Panc1 (cell line): ENCODE results near the gene GREM1. TPM values are rescaled to one million over a fixed set of nuclear protein-coding genes. Genes with fewer than 3 reads are reported as not detected.

ENCODE experiments used
- ATAC-seq: fragments of 200-7000 bp; cut with Tn5 transposase; 2 replicates; pipeline ENCODE4 v1.9.1; 2020; ENCODE audit warnings: mild to moderate bottlenecking, moderate library complexity
- BruUV-seq: library from RNA; stranded (reverse); fragments of 400-500 nt; replicated peaks from 2 replicates; lab custom pipeline; 2021; lab: Mats Ljungman, UMichigan
- CTCF ChIA-PET: fragments of 300-600 bp; sonication (Branson Sonifier 250); formaldehyde crosslinking; loops from one replicate; lab custom pipeline; 2022; ENCODE audit warnings: antibody characterized with exemption; lab: Charles Lee
- POLR2A ChIA-PET: fragments of 300-600 bp; sonication (Branson Sonifier 250); formaldehyde crosslinking; loops from one replicate; lab custom pipeline; 2022; ENCODE audit warnings: antibody characterized with exemption; lab: Charles Lee
- DNase-seq: peaks from one replicate; pipeline ENCODE4 v3.0.0-alpha.2; 2010; ENCODE audit warnings: low read depth, low spot score
- H3K27ac ChIP-seq: 2 replicates; pipeline ENCODE4 v1.5.1; 2011; ENCODE audit warnings: mild to moderate bottlenecking, low read length, inconsistent platforms
- H3K27me3 ChIP-seq: fragments of 200-500 bp; sonication (Bioruptor generic); 2 replicates; pipeline ENCODE4 v1.6.0; 2014; ENCODE audit warnings: low read length, inconsistent platforms; ENCODE audit not compliant: control insufficient read depth, insufficient read depth
- H3K36me3 ChIP-seq: fragments of 200-500 bp; sonication (Bioruptor generic); 2 replicates; pipeline ENCODE4 v1.5.1; 2014; ENCODE audit warnings: inconsistent platforms, mild to moderate bottlenecking, low read length, moderate library complexity; ENCODE audit not compliant: control insufficient read depth, insufficient read depth
- H3K4me1 ChIP-seq: 2 replicates; pipeline ENCODE4 v1.5.1; 2011; ENCODE audit warnings: inconsistent platforms, mild to moderate bottlenecking, low read length, moderate library complexity; ENCODE audit not compliant: control insufficient read depth, insufficient read depth
- H3K4me3 ChIP-seq, 2 experiments: 2 replicates each; pipeline ENCODE4 v1.5.1; 2011 to 2012; ENCODE audit warnings: low read depth in 2 of 2, low read length in 2 of 2, mild to moderate bottlenecking in 2 of 2, inconsistent platforms in 1 of 2, moderate library complexity in 1 of 2
- H3K9me3 ChIP-seq: fragments of 200-500 bp; sonication (Bioruptor generic); 2 replicates; pipeline ENCODE4 v1.5.1; 2014; ENCODE audit warnings: low read depth, mild to moderate bottlenecking, inconsistent platforms, low read length, moderate library complexity; ENCODE audit not compliant: control insufficient read depth, insufficient read depth
- POLR2AphosphoS5 ChIP-seq: IDR thresholded peaks from 2 replicates; pipeline ENCODE4 v1.6.1; 2012; ENCODE audit warnings: mild to moderate bottlenecking, low read depth, low read length, moderate library complexity
- SIN3A ChIP-seq: IDR thresholded peaks from 2 replicates; pipeline ENCODE4 v1.6.1; 2012; ENCODE audit warnings: low read depth, mild to moderate bottlenecking, low read length, moderate library complexity, borderline replicate concordance; ENCODE audit not compliant: insufficient read depth
- TCF7L2 ChIP-seq: IDR thresholded peaks from 2 replicates; pipeline ENCODE4 v1.6.1; 2011; ENCODE audit warnings: mild to moderate bottlenecking, low read depth, low read length, inconsistent platforms
- in situ Hi-C: cut with HindIII; loops from 2 replicates; pipeline ENCODE4 v1.10.0; 2016; ENCODE audit warnings: low sequenced_read_pairs, low pct_unique_long_range_greater_than_20kb
- intact Hi-C: fragments of 100-400 bp; cut with micrococcal nuclease; formaldehyde crosslinking; loops from one replicate; pipeline ENCODE4 v1.10.0; 2022; ENCODE audit not compliant: unreplicated experiment
- total RNA-seq: library from RNA; stranded (reverse); gene quantifications from one replicate; pipeline ENCODE4 v1.2.1, GENCODE V29; 2021; ENCODE audit not compliant: unreplicated experiment
- TF ChIP-seq, protein P1 (sequence below): fragments of 450-650 bp; IDR thresholded peaks from 2 replicates; pipeline ENCODE4 v1.5.1; 2017; ENCODE audit warnings: mild to moderate bottlenecking
- TF ChIP-seq, protein P2 (sequence below), 2 experiments: IDR thresholded peaks; 2 replicates each; pipeline ENCODE4 v1.6.1; 2011 to 2012; ENCODE audit warnings: low read depth in 2 of 2, control low read depth in 1 of 2, low read length in 1 of 2, mild to moderate bottlenecking in 1 of 2, moderate library complexity in 1 of 2; ENCODE audit not compliant: insufficient read depth in 1 of 2

Gene GREM1
- total RNA-seq, 1 experiment from 2014 or later: 0.41 TPM

DNA sequence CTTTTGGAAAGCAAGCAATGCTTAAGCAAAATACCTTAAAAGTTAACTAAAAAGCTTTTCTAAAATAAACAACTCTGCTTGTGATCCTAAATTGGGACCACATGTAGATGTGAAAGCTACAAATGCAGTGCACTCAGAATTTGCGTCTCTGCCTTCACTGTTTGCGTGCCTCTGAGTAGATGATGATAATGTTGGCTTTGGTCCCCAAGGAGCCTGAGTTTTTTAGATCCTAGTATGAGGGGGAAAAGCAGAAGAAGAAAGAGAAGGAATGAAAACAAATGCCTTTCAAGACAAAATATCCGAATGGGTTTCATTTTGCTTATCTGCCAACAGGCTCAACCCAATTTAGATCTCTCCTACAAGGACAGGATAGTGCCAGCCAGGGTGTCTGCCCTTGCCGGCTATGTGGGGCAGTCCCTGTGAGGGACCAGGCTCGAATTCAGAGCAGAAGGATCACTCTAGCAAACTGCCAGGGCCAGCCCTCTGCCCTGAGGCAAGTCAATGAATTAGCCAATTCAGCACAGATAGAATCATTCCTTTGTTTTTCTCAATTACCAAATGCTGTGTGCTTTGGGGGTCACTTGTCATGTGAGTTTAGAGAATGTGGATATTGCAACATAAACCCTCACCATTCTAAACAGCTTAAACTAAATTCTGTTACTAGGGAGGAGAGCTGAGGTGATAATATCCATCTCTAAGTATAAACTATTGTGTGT lies 47.8 kb upstream of the GREM1 start:
- no peaks in the 10 kb centered on the region for H3K9me3 ChIP-seq
- no peak for ATAC-seq
- H3K4me1 ChIP-seq: no peaks in the 10 kb centered on the region
- intact Hi-C loops: loop anchor here (10.0 kb wide), 1 partner anchor 285 kb away; no protein-coding TSS in a partner anchor
- DNase-seq: no peak
- no peak overlapping the region for H3K4me3 ChIP-seq
- TF ChIP-seq, protein P1, sequence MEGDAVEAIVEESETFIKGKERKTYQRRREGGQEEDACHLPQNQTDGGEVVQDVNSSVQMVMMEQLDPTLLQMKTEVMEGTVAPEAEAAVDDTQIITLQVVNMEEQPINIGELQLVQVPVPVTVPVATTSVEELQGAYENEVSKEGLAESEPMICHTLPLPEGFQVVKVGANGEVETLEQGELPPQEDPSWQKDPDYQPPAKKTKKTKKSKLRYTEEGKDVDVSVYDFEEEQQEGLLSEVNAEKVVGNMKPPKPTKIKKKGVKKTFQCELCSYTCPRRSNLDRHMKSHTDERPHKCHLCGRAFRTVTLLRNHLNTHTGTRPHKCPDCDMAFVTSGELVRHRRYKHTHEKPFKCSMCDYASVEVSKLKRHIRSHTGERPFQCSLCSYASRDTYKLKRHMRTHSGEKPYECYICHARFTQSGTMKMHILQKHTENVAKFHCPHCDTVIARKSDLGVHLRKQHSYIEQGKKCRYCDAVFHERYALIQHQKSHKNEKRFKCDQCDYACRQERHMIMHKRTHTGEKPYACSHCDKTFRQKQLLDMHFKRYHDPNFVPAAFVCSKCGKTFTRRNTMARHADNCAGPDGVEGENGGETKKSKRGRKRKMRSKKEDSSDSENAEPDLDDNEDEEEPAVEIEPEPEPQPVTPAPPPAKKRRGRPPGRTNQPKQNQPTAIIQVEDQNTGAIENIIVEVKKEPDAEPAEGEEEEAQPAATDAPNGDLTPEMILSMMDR: no peak
- TF ChIP-seq, protein P2, sequence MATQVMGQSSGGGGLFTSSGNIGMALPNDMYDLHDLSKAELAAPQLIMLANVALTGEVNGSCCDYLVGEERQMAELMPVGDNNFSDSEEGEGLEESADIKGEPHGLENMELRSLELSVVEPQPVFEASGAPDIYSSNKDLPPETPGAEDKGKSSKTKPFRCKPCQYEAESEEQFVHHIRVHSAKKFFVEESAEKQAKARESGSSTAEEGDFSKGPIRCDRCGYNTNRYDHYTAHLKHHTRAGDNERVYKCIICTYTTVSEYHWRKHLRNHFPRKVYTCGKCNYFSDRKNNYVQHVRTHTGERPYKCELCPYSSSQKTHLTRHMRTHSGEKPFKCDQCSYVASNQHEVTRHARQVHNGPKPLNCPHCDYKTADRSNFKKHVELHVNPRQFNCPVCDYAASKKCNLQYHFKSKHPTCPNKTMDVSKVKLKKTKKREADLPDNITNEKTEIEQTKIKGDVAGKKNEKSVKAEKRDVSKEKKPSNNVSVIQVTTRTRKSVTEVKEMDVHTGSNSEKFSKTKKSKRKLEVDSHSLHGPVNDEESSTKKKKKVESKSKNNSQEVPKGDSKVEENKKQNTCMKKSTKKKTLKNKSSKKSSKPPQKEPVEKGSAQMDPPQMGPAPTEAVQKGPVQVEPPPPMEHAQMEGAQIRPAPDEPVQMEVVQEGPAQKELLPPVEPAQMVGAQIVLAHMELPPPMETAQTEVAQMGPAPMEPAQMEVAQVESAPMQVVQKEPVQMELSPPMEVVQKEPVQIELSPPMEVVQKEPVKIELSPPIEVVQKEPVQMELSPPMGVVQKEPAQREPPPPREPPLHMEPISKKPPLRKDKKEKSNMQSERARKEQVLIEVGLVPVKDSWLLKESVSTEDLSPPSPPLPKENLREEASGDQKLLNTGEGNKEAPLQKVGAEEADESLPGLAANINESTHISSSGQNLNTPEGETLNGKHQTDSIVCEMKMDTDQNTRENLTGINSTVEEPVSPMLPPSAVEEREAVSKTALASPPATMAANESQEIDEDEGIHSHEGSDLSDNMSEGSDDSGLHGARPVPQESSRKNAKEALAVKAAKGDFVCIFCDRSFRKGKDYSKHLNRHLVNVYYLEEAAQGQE (IDR thresholded peaks at IDR 0.05; ENCODE audit: insufficient read depth in 1 of 2, low read depth in 2 of 2, low read length in 1 of 2): no peak
- no peak for TF ChIP-seq TCF7L2
- no peak for TF ChIP-seq POLR2AphosphoS5
- no peak for TF ChIP-seq SIN3A
- H3K36me3 ChIP-seq: no peaks in the 10 kb centered on the region
- CTCF ChIA-PET: no interaction called here
- H3K27ac ChIP-seq: no peak overlapping the region
- POLR2A ChIA-PET: no interaction called here
- in situ Hi-C loops: no loop called here
- H3K27me3 ChIP-seq: no peaks in the 10 kb centered on the region
- BruUV-seq: no TSS peak

DNA sequence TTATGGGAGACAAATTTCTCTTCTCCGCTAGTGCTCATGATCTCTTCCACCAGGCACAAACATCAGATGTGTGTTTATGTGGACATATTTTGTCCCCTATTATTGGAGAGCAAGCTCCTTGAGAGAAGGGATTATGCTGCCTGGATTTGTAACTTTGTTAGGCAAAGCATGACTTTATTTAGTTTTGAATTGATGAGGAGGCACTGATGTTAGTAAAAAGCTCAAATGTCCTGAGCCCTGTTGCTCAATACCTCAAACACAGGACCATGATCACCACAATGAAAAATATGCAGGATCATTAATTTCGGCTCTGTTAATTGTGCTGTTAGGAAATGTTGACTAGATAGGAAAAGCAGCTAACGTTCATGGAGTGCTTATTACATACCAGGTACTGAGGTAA lies 47.2 kb upstream of the GREM1 start:
- Histone ChIP-seq H3K27ac (no peak overlapping the region), H3K9me3 (no peaks in the 10 kb centered on the region), H3K36me3 (no peaks in the 10 kb centered on the region), H3K4me3 (no peak overlapping the region), H3K27me3 (no peaks in the 10 kb centered on the region), H3K4me1 (no peaks in the 10 kb centered on the region)
- no peak for ATAC-seq
- DNase-seq: no peak
- no peak for TF ChIP-seq SIN3A
- TF ChIP-seq TCF7L2: no peak
- TF ChIP-seq, protein P1: no peak
- TF ChIP-seq, protein P2 (IDR thresholded peaks at IDR 0.05; ENCODE audit: insufficient read depth in 1 of 2, low read depth in 2 of 2, low read length in 1 of 2): no peak
- TF ChIP-seq POLR2AphosphoS5: no peak
- intact Hi-C loops (no loop called here), in situ Hi-C loops (no loop called here)
- ChIA-PET POLR2A (no interaction called here), CTCF (no interaction called here)
- BruUV-seq: no TSS peak
